ENCODE results near the gene KLF6.

The KLF6 gene

DNA sequence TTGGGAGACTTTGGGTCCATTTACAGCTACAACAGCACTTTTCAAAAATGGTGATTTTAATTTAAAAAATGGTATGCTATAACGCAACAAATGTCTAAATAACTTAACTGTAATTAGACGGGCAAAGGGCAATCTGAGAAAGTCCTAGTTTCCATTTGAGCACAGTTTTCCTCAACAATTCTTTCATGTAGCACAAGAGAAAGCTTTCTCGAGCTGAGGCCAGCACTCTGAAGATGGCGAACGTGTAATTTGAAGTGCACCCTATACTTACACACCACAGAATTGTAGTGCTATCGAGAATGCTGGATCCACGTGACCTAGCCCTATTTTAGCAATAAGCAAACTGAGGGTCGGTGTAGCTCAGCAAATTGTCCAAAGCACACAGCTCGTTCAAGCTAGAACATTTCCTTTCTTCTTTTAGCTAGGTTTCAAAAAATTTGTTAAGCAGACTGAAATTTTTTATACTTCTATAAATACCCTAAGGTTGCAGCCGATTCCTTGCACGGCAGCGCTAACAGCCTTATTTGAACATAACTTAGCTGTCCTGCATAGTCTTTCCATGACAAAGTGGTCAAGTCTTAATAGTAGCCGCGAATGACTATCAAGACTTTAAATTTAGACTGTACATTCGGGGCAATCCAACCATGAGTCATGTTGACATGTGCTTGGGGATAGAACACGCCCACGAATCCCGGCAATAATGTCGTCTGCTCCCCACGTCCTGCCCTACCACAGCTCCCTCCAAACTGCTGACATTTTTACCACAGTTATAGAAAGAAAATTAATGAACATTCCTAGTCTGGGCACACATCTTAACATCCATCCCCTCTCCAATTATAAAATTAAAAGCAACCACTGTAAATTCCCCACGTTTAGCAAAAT lies 10.0 kb downstream of the KLF6 start:
- peak; percentile 61 for DNase-seq (ENCODE audit: low spot score)

DNA sequence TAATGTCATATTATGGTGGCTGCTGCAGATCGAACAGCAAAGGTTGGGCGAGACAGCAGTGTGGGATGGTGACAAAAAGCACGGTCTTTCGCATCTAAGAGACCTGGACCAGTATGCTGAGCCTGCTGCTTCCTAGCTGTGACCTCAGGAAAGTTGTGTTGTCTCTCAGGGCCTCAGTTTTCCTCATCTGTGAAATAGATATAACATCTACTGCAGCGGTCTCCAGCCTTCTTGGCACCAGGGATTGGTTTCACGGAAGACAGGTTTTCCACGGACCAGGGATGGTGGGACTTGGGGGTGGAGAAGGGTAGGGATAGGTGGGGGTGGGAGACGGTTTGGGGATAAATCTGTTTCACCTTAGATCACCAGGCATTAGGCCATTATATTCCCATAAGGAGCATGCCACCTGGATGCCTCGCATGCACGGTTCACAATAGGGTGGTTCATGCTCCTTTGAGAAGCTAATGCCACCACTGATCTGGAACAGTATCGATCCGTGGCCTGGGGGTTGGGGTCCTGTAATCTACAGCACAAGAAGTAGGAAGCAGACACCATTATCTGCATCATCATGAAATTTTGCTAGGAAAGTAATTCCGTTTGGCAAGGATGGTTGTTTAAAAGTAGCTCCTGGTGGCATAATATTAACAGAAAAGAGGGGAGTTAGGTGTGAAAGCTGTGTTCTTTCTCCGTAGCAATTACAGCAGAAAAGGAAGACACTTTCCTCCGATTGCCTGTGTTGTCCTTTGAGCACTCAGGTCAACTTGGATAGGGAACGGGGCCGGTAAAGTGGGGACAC lies 10.8 kb downstream of the KLF6 start:
- DNase-seq (ENCODE audit: low spot score) = no peak

DNA sequence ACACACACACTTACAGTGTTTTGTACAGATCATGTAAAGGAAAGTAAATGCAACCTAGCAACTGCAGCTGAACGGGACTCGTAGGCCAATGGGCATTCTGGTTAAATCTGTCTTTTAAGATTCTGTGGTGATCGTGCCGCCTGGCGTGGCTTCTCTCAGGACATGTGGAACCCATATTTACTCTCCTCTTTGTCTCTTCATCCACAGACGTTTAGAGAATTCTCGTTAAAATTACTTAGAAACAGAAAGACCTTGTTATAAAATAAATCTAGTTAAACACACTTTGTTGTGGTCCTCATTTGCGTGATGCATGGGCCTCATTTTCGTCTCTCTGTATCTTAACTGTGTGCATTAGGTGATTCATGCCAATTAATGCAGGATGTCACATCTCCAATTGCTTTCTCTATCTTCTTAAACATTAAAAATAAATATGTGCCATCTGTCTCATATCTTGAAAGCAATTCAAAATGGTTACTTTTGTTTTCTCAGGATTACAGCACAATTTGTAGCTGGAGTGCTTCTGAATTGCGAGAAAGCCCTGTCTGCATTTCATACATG lies 11.5 kb downstream of the KLF6 start:
- DNase-seq (ENCODE audit: low spot score) = no peak

DNA sequence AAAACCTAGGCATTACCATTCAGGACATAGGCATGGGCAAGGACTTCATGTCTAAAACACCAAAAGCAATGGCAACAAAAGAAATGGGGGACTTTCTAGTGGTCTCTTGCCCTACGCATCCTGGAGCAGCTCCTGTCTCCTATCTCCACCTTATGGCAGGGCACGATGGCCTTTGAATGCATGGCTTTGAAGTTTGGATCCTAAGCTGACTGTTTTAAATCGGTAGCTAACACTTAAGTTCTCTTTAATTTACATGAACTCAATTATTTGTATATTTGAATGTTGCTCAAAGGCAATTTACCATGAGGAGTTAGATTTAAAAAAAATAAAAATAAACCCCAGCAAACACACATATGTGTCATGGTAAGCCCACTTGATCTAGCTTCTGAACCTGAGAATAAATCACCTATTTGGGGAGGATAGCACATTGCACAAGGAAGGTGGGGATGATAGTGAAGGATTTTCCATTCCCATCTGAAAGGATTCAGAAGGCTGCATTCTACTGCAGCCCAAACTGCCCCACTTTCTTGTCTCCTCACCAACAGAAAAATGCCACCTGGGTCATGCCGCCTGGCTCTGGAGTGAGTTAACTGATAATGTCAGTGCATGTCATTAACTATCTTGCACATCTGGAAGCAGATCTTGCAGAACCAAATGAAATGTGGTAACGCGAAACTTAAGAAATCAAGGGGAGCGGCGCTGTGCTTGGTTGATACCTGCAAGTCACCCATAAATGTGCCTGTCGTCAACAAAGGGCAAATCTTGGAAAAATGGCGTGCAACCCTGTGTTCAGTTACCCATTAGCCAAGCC lies 12.4 kb downstream of the KLF6 start:
- DNase-seq (ENCODE audit: low spot score) = no peak

DNA sequence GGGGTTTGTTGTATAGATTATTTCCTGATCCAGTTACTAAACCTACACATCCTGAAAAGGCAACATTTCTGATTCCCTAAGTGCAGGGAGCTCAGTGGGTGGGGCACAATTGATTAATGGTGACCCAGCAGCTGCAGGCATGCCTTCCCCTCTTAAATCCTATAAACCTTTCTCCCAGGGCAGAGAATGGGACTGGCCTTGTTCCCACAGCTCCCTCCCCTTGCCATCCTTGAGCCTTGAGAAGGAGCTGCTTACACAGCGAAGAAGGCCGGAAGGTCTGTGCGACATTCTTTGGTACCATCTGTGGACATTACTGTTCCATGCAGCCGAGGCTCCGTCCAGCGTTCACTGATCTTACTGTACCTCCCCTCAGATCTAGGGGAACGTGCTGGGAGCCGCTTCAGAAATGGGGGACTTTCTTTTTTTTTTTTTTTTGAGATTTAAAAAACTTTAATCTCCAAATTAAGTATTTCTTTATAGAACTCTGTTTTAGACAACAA lies 14.3 kb downstream of the KLF6 start:
- no peak for DNase-seq (ENCODE audit: low spot score)

DNA sequence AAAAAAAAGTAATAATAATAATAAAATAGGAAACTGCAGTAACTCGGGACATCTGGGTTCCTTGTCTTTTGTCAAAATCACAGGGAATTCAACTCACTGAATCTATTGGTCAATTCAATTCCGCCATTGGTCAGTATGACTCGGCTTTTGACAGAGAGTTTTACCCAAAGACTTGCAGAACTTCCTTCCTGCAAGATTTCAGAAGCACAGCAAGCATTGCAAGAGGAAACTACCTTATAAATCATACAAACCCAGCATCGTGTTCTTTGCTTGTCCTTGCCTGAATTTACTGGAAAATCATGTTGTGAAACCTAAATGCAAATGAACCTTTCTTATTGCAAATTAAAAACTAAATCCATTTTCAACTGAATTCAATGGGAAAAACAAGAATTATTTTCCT lies 15.5 kb downstream of the KLF6 start:
- no peak for DNase-seq (ENCODE audit: low spot score)

DNA sequence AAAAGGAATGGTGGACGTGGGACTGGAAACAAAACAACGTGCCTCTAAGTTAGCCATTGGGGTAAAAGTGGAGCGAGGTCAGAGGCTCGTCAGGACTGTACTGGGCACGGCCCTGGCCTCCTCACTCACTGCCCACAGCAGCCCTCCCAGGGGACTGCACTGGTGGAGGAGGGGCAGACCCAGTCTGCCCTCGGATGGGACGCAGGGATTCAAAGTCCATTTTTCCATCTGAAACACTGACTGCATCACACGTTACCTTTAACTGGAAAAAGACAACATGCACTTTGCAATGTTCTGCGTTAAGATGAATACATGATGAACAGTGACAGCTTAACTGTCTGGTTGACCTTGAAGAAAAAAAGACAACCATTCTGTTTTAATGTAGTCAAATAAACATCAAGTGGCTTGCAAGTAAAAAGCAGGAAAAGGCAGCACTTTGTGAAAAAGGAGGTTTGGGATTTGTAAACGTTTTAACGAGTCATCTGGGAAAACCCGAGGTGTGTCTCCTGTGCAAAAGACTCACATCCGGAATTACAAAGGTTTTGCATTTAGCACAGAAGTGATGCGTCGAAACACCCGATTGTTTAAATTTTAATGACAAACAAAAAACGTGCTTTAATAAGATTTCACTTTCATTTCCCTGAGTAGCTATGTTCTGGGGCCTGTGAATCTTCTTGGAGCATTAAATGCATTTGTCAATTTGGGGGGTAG lies 18.8 kb downstream of the KLF6 start:
- DNase-seq (ENCODE audit: low spot score) = no peak

DNA sequence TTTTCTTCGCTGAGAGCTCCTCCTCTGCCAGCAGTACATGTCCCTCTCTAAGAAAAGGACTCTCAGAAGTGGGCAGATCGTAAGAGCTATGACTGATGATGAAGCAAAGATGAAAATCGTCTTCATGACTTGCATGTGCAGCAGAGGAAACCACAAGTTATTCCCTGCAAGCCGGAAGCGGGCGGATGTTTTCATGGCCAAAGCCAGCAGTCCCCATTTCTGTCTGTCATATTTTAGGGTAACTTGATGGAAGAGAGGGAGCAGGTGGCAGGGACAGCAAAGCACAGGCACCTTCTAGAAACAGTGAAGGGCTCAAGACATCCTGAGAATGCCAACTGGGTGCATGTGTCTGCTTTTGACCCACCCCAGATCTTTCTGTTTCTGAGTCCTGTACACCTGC lies 19.9 kb downstream of the KLF6 start:
- no peak for DNase-seq (ENCODE audit: low spot score)

DNA sequence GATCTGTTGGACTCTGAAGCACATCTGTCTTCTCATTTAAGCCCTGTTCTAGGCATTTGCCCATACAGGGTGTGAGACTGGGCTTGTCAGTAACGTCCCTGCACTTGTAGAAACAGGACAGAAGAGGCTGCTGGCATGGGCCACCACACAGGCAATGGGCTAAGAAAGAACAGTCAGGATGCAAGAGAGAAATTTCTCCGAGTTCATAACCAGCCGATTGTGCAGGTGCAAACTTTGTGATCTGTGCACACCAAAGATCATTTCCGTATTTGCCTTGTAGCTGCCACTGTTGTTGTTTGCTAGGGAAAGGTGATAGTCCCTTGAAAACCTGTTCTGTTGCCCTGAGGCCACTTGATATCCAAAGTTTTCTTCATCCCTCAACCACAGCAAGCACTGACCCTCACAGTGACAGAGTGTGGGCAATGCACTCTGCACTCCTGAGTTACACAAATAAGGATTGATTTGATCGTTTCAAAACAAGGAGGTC lies 20.3 kb downstream of the KLF6 start:
- DNase-seq (ENCODE audit: low spot score) = no peak

DNA sequence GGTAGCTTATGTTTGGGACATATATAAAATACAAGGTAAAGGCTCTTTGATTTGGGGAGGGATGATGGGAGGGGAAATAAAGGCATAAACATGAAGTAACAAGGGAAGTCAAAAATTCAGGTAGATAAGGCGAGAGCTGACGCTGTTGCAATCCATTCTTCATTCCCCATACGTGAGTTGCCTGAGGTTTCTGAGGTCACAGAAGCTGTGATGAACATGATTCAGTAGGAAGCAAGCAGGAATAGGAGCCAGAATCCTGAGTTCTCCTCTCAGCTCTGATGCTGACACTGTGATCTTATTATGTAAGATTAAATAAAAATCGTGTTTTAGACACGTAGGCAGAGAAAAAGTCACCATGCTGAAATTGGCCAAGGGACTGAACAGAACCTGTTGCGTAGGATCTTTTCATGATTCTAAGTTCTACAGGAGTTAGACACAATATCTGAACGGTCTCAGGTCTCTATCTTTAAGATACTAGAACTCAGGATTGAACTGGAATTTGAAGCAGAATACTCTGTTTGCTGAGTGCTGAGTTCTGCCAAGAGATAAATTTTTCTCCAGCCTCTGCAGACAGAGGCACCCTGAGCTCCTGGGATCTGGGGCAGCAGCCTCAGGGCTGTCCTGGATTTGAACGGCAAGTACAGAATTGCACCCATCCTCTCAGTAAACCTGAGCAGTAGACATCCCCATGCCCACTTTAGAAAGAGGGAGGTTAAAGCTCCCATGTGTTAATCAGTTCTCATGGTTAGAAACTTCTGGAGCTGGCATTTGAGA lies 21.0 kb downstream of the KLF6 start:
- DNase-seq (ENCODE audit: low spot score) = no peak

DNA sequence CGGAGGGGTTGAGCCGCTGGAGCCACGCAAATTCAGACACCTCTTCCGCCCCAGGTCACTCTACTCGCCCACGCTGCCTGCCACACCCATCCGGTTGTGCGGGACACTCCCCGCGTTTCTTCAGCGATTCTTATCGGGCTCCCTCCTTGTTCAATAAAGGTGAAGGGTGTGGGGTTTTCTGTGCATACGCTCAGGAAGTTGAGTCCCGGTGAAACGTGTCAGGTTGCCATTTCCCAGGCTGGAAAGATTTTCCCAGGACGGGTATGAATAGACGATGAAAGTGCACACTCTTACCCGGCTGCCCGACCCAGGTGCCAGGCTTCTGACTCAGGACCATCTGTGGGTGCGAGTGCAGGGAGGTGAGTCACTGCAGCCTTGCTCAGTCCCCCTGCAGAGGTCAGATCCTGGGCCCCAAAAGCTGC lies 22.0 kb downstream of the KLF6 start:
- DNase-seq (ENCODE audit: low spot score) = no peak

DNA sequence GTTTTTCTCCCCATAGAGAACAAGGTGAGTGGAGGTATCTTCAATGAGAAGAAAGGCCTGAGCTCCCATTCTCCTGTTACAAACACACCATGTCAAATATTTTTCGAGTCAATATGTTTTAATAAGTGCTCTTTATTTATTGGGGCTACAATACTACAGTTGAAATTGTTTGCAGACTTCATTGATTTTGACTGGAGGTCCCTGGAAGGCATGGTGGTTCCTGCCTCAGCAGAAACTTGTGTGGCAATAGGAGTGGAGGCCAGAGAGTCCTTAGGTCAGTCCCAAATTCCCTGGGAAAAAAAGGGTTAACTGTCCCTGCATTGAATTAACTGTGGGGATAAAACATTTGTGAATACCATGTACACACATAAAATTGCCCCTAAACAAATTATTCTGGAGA lies 22.7 kb downstream of the KLF6 start:
- no peak for DNase-seq (ENCODE audit: low spot score)

DNA sequence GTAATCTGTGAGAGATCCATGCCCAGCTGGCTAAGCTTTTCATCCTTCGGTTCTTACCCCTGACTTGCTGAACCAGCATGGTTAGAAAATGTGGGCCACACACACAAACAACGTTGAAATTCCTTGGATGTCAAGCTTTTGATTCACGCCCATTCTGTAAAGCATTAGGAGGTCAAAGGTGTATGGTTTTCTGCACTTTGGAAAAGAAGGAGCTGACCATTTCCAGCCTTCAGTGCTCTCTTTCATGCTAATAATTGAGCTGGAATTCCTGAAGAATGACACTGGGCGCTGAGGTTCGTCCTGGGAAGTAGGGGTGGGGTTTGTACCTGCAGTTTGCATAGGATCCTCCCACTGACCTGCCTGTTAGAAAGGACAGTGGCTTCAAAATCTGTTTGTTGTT lies 23.1 kb downstream of the KLF6 start:
- no peak for DNase-seq (ENCODE audit: low spot score)

DNA sequence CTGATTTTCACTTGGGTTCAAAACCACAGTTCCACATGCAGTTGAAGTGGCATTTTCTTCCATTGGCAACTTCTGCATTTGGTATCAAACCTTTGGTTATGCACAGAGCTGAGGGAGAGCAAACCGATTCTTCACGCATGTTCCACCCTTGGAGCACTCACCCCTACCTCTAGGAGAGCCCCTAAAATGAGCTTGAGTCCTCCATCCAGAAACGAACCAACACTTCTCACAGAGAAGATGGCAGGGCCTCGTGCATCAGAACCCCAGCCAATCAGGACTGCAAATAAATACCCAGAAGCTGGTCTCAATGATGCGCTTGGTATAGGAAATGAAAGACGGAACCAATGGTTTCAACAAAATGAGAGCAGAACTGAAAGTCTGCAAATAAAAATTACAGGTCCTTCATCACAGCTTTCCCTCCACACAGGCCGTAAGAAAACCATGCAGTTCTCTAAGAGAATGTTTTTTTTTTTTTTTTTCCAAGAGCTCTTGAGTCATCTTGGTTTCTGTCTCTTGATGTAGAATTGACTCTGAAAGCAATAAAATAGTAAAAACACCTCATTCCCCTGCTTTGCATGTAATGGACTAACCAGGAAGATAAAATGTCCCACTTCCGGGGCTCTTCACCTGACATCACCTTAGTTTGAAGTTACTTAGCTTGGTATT lies 23.9 kb downstream of the KLF6 start:
- peak; percentile 40 for DNase-seq (ENCODE audit: low spot score)

DNA sequence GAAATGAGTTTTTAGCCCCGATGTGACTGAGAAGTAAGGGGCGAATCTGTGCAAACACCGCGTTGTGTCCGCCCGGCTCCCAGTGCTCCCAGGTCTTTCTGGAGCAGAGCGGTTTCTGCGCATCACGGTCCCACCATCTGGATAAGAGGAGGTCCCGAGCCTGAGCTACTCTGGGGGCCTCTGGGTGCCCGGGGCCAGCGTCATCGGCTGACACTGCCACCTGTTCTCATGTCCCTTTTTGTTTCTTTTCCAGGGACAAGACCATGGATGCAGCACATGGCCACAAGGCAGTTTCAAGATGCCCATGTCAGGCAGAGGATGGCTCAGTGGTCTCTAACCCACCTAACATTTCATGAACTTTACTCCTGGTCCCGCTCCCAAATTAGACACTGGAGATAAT lies 24.9 kb downstream of the KLF6 start:
- no peak for DNase-seq (ENCODE audit: low spot score)

DNA sequence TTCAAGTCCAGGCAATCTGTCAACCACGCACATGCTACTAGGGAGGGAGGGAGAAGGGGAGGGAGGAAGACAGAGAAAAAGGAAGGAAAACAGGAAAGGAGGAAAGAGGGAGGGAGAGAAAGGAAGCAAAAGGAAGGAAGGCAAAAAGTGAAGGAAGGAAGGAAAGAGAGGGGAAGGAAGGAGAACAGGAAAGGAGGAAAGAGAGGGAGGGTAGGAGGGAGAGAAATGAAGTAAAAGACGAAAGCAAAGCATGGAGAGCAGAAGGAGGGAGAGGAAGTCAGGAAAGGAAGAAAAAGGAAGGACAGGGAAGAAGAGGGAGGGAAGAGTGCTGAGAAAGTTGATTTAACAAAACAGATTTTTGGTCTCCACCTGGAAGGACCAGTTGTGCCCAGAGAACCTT lies 25.6 kb downstream of the KLF6 start:
- no peak for DNase-seq (ENCODE audit: low spot score)

DNA sequence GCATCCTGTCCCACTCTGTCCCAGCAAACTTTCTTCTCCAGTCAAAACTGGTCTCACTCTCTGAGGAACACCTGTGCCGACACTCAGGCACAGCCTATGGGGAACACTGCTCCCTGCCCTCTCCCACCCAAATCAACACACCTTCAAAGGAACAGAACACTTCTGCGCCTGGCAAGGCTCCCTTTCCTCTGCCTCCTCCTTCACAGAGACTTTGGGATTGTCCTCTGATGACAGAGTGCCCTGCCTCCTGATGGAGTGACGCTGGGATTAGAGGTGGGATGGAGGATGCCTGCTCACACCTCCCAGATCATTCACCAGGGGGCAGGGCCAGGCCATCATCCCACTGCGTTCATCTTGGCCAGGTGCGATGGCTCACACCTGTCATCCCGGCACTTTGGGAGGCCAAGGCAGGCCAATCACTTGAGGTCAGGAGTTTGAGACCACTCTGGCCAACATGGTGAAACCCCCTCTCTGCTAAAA lies 26.5 kb downstream of the KLF6 start:
- no peak for DNase-seq (ENCODE audit: low spot score)

DNA sequence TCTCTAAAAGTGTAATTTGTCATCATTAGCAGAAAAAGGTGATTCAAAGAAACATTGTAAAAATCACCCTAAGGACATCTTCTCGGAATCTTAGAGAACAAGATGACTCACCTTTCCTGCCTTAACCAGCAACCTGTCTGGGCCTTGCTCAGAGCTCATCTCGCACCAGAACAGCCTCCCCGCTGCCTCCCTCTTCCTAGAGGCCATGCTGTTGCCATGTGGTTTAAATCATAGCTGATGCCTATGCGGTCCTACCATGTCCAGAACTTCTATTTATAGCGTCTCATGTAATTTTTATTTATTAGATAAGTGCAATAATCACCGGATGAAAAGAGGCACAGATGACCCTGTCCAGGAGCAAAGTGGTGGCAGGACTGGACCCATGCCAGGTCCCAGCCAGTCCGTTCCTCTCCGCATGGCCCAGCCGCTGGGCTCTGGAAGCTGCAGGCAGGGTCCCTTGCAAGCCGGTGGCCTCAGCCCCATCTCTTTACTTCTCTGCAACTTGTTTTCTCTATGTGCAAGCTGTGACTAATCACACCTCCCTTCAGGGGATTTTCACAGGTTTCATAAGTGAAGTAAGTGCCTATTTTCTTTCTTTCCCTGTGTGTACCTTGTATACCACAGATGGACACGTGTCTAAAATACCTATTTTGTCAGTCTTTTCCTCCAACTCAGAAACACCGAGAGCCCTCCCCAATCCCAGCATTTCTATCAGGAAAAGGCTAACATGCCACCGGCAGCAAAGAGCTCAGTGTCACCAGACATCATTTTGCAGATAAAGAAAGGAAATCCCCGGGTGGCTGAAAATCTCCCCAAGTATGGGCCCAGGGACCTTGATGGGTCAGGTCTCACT lies 27.1 kb downstream of the KLF6 start:
- DNase-seq (ENCODE audit: low spot score) = no peak

DNA sequence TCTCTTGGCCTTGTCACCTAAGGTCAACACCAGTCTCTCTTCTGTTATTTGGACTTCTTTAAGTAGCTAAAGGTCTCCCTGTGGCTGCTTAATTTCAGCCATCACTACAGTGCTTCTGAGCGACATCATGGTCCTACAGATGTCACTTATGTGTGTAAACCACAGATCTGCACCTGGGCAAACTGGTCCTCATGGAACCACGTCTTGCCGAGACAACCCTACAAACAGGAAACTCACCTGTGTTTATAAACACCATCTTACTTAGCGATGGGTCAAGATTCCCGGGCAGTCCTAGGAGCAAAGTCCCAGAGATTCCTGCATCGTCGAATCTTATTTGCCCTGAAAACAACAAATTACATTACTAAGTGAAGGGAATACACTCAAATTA lies 27.8 kb downstream of the KLF6 start:
- no peak for DNase-seq (ENCODE audit: low spot score)

Data from Ammon's horn (tissue), 1 donor.